WI38 (cell line): ENCODE measurements around the gene ZSCAN1.

Experiments used
- H3K4me3 ChIP-seq: 2 replicates; pipeline ENCODE4 v1.5.1; 2011; ENCODE audit warnings: low read depth, mild to moderate bottlenecking, control low read depth, low read length
- CTCF ChIP-seq: IDR thresholded peaks from 2 replicates; pipeline ENCODE4 v1.5.1; 2012; ENCODE audit warnings: low read depth, mild to moderate bottlenecking, control low read depth, low read length

Gene ZSCAN1

GRCh38 chr19:58040751-58041525 is 7.1 kb downstream of the ZSCAN1 start:
- no peak overlapping the region for H3K4me3 ChIP-seq
- TF ChIP-seq CTCF, result no peak

GRCh38 chr19:58042495-58043340 is 8.9 kb downstream of the ZSCAN1 start:
- no peak for TF ChIP-seq CTCF
- no peak overlapping the region for H3K4me3 ChIP-seq

GRCh38 chr19:58044391-58044790 is 10.6 kb downstream of the ZSCAN1 start:
- H3K4me3 ChIP-seq, result no peak overlapping the region
- TF ChIP-seq CTCF, result no peak

- H3K4me3 ChIP-seq, result no peak overlapping the region
- no peak for TF ChIP-seq CTCF
Observed at GRCh38 chr19:58044886-58045285, 11.1 kb downstream of the ZSCAN1 start.

GRCh38 chr19:58045411-58046050 is 11.7 kb downstream of the ZSCAN1 start:
- no peak for TF ChIP-seq CTCF
- no peak overlapping the region for H3K4me3 ChIP-seq

GRCh38 chr19:58046856-58047255 is 13.0 kb downstream of the ZSCAN1 start:
- TF ChIP-seq CTCF, result no peak
- H3K4me3 ChIP-seq, result no peak overlapping the region
